ENCODE results near the gene PIPOX.

The PIPOX gene

GRCh38 chr17:29048440-29049368, 5.8 kb downstream of the PIPOX start:
- DNase-seq = no peak

- no peak for DNase-seq
Measured at GRCh38 chr17:29049541-29050145, 6.7 kb downstream of the PIPOX start.

GRCh38 chr17:29050176-29050575, 7.2 kb downstream of the PIPOX start:
- DNase-seq = no peak

GRCh38 chr17:29051194-29051593, 8.3 kb downstream of the PIPOX start:
- DNase-seq = no peak

GRCh38 chr17:29051731-29052130, 8.8 kb downstream of the PIPOX start:
- no peak for DNase-seq

GRCh38 chr17:29054835-29055234, 11.9 kb downstream of the PIPOX start:
- no peak for DNase-seq

- no peak for DNase-seq
Measured at GRCh38 chr17:29057361-29057760, 14.4 kb downstream of the PIPOX start.

- DNase-seq = no peak
Measured at GRCh38 chr17:29058391-29058790, 15.4 kb downstream of the PIPOX start.

- no peak for DNase-seq
Measured at GRCh38 chr17:29059281-29059680, 16.3 kb downstream of the PIPOX start.

- DNase-seq = no peak
Measured at GRCh38 chr17:29060475-29060874, 17.5 kb downstream of the PIPOX start.

GRCh38 chr17:29061036-29061435, 18.1 kb downstream of the PIPOX start:
- no peak for DNase-seq

- DNase-seq = no peak
Measured at GRCh38 chr17:29062215-29062614, 19.3 kb downstream of the PIPOX start.

GRCh38 chr17:29063992-29064391, 21.1 kb downstream of the PIPOX start:
- no peak for DNase-seq

- no peak for DNase-seq
Measured at GRCh38 chr17:29066047-29066446, 23.1 kb downstream of the PIPOX start.

GRCh38 chr17:29066606-29067005, 23.7 kb downstream of the PIPOX start:
- no peak for DNase-seq

GRCh38 chr17:29068818-29069217, 25.9 kb downstream of the PIPOX start:
- no peak for DNase-seq

GRCh38 chr17:29069526-29070041, 26.6 kb downstream of the PIPOX start:
- DNase-seq = no peak

- DNase-seq = no peak
Measured at GRCh38 chr17:29070308-29070707, 27.4 kb downstream of the PIPOX start.

- DNase-seq = no peak
Measured at GRCh38 chr17:29070781-29071180, 27.8 kb downstream of the PIPOX start.

- DNase-seq = no peak
Measured at GRCh38 chr17:29071303-29071702, 28.4 kb downstream of the PIPOX start.

- no peak for DNase-seq
Measured at GRCh38 chr17:29073045-29073444, 30.1 kb downstream of the PIPOX start.

GRCh38 chr17:29073520-29073919, 30.6 kb downstream of the PIPOX start:
- DNase-seq = no peak

- DNase-seq = no peak
Measured at GRCh38 chr17:29074488-29074887, 31.5 kb downstream of the PIPOX start.

- no peak for DNase-seq
Measured at GRCh38 chr17:29076087-29076486, 33.1 kb downstream of the PIPOX start.
